ENCODE data around the gene VIT.
"Not testable (repeated sequence)": the region's sequence is repeated elsewhere in the genome, so short reads cannot be mapped to it uniquely, and the experiment has no call there.

Gene VIT

GRCh38 chr2:36824273-36824672 is 127.8 kb downstream of the VIT start:
- TF ChIP-seq REST (IDR thresholded peaks at IDR 0.05; ENCODE audit: insufficient replicate concordance, low read depth) (no peak), POLR2AphosphoS5 (IDR thresholded peaks at IDR 0.05; ENCODE audit: low read depth) (no peak), CTCF (IDR thresholded peaks at IDR 0.05; ENCODE audit: insufficient read depth, low read length) (no peak), GABPA (IDR thresholded peaks at IDR 0.05; ENCODE audit: low read depth) (no peak), SPI1 (IDR thresholded peaks at IDR 0.05; ENCODE audit: borderline replicate concordance, low read depth) (no peak)
- Histone ChIP-seq H3K4me3 (replicated peaks; ENCODE audit: insufficient read depth, low read length) (no peak overlapping the region), H3K27ac (replicated peaks) (no peak overlapping the region), H3K27me3 (ENCODE audit: insufficient read depth, poor library complexity, severe bottlenecking) (no peaks in the 10 kb centered on the region)
- no peak for DNase-seq (ENCODE audit: low read depth in 1 of 2, low spot score in 1 of 2)

GRCh38 chr2:36824683-36825082 is 128.2 kb downstream of the VIT start:
- H3K4me3 ChIP-seq (replicated peaks; ENCODE audit: insufficient read depth, low read length); H3K27me3 ChIP-seq (ENCODE audit: insufficient read depth, poor library complexity, severe bottlenecking); H3K27ac ChIP-seq (replicated peaks); DNase-seq (ENCODE audit: low read depth in 1 of 2, low spot score in 1 of 2): not testable (repeated sequence)

GRCh38 chr2:36831185-36831584 is 134.7 kb downstream of the VIT start:
- Histone ChIP-seq H3K27ac (replicated peaks) (no peak overlapping the region), H3K27me3 (ENCODE audit: insufficient read depth, poor library complexity, severe bottlenecking) (no peaks in the 10 kb centered on the region), H3K4me3 (replicated peaks; ENCODE audit: insufficient read depth, low read length) (no peak overlapping the region)
- DNase-seq (ENCODE audit: low read depth in 1 of 2, low spot score in 1 of 2) = no peak
- TF ChIP-seq POLR2AphosphoS5 (IDR thresholded peaks at IDR 0.05; ENCODE audit: low read depth) = no peak
- TF ChIP-seq GABPA (IDR thresholded peaks at IDR 0.05; ENCODE audit: low read depth) = no peak
- no peak for TF ChIP-seq CTCF (IDR thresholded peaks at IDR 0.05; ENCODE audit: insufficient read depth, low read length)
- no peak for TF ChIP-seq REST (IDR thresholded peaks at IDR 0.05; ENCODE audit: insufficient replicate concordance, low read depth)
- no peak for TF ChIP-seq SPI1 (IDR thresholded peaks at IDR 0.05; ENCODE audit: borderline replicate concordance, low read depth)

- TF ChIP-seq REST (IDR thresholded peaks at IDR 0.05; ENCODE audit: insufficient replicate concordance, low read depth) = no peak
- no peak for TF ChIP-seq GABPA (IDR thresholded peaks at IDR 0.05; ENCODE audit: low read depth)
- TF ChIP-seq CTCF (IDR thresholded peaks at IDR 0.05; ENCODE audit: insufficient read depth, low read length) = no peak
- TF ChIP-seq SPI1 (IDR thresholded peaks at IDR 0.05; ENCODE audit: borderline replicate concordance, low read depth) = no peak
- no peak for TF ChIP-seq POLR2AphosphoS5 (IDR thresholded peaks at IDR 0.05; ENCODE audit: low read depth)
- DNase-seq (ENCODE audit: low read depth in 1 of 2, low spot score in 1 of 2) = no peak
- Histone ChIP-seq H3K4me3 (replicated peaks; ENCODE audit: insufficient read depth, low read length) (no peak overlapping the region), H3K27me3 (ENCODE audit: insufficient read depth, poor library complexity, severe bottlenecking) (no peaks in the 10 kb centered on the region), H3K27ac (replicated peaks) (no peak overlapping the region)
Observed at GRCh38 chr2:36834203-36834602, 137.7 kb downstream of the VIT start.

Measured in HL-60 (cell line).